BLaER1 treated with 17β-estradiol and CSF1 and Interleukin-3, amounts not matched to agents 10 nM and 100 nM (cell line): ENCODE measurements around the gene TMEM74B.

Experiments used
- H3K27ac ChIP-seq, 11 experiments: shearing (Covaris generic); formaldehyde crosslinking; 2 replicates each; pipeline ENCODE4 v1.8.1; 2022
- H3K27me3 ChIP-seq, 11 experiments: shearing (Covaris generic); formaldehyde crosslinking; 2 replicates each; pipeline ENCODE4 v1.8.1; 2022
- H3K36me3 ChIP-seq, 11 experiments: shearing (Covaris generic); formaldehyde crosslinking; 2 replicates each; pipeline ENCODE4 v1.8.1; 2022
- H3K4me1 ChIP-seq, 10 experiments: shearing (Covaris generic); formaldehyde crosslinking; 2 replicates each; pipeline ENCODE4 v1.8.1; 2022
- H3K4me2 ChIP-seq, 11 experiments: shearing (Covaris generic); formaldehyde crosslinking; 2 replicates each; pipeline ENCODE4 v1.8.1; 2022
- H3K4me3 ChIP-seq, 10 experiments: shearing (Covaris generic); formaldehyde crosslinking; 2 replicates each; pipeline ENCODE4 v1.8.1; 2022
- H3K9ac ChIP-seq, 11 experiments: shearing (Covaris generic); formaldehyde crosslinking; 2 replicates each; pipeline ENCODE4 v1.8.1; 2022
- H3K9me3 ChIP-seq, 11 experiments: shearing (Covaris generic); formaldehyde crosslinking; replicated peaks in 1 of 11; 2 replicates each; pipeline ENCODE4 v1.8.1; 2022
- H4K20me1 ChIP-seq, 11 experiments: shearing (Covaris generic); formaldehyde crosslinking; 2 replicates each; pipeline ENCODE4 v1.8.1; 2022
- Cebpa-rat ChIP-seq, 11 experiments: shearing (Covaris generic); IDR thresholded peaks; 2 replicates each; pipeline ENCODE4 v1.8.1; 2022

The TMEM74B gene

DNA sequence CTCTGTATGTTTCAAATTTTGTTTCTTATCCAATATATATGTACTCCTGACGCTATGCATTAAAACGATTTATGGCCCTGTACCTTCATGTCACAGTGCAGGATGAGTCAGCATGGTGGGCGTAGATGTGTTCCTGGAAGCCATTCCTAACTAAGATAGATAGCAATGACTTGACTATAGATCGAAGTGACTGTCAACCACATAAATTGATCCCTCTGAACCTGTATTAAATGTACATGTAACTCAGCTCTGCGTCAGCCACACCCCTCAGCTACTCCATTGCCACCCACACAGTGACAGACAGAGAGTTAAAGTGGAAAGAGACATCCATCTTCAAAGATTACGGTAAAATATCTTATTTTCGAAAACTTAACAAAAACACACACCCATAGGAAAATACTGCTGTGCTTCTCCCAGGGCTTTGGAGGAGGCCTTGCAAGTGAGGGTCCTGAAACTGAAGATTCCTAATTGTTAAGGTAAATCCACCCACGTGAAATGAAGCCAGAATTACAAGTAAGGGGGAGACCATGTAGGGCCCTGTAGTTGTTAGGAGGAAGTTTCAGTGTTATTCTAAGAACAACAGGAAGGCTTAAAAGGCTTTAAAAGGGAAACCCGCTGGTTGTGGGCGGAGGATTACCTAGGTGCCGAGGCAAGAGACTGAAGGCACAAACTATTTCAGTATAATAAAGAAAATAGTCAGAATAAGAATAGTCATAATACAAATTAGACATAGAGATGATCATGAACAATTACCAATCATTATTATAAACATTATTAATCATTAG lies 30.8 kb upstream of the TMEM74B start:
- Histone ChIP-seq H3K27ac (no peak overlapping the region), H3K9me3 (no peaks in the 10 kb centered on the region), H3K4me2 (peak overlapping the region; percentile 20 to 55 (median 45); a peak in 21 of 22 replicates), H3K4me1 (peaks cover 6 to 11% (median 9%) of the 10 kb centered on the region in 10 experiments; a peak in 14 of 20 replicates), H3K27me3 (no peaks in the 10 kb centered on the region), H3K36me3 (no peaks in the 10 kb centered on the region), H4K20me1 (no peaks in the 10 kb centered on the region; a peak in 1 of 22 replicates), H3K4me3 (no peak overlapping the region), H3K9ac (no peak overlapping the region)
- TF ChIP-seq Cebpa-rat (IDR thresholded peaks at IDR 0.05) = no peak

DNA sequence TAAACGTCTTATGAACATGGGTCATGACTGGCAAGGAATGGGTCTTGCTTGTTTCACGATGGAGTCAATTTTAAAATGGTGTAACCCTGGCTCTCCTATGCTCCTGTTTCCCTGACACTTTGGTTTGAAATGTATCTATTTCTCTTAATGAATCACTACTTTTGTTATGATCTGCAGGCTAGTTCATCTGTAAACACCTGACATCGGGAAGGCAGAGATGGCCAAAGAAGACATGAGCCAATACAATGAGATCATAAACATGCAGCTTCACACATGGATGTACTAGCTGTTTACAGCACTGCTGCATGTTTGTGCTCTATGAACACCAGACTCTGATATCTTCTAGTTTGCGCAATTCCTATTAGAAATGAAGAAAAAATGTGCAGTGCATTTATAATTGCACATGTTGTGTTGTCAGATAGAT lies 30.1 kb upstream of the TMEM74B start:
- H3K27ac ChIP-seq = no peak overlapping the region
- no peaks in the 10 kb centered on the region for H3K27me3 ChIP-seq
- no peaks in the 10 kb centered on the region; a peak in 1 of 22 replicates for H4K20me1 ChIP-seq
- no peaks in the 10 kb centered on the region for H3K9me3 ChIP-seq
- peaks cover 6 to 11% (median 9%) of the 10 kb centered on the region in 10 experiments; a peak in 14 of 20 replicates for H3K4me1 ChIP-seq
- no peak overlapping the region for H3K9ac ChIP-seq
- no peak overlapping the region for H3K4me2 ChIP-seq
- H3K4me3 ChIP-seq = no peak overlapping the region
- no peaks in the 10 kb centered on the region for H3K36me3 ChIP-seq
- TF ChIP-seq Cebpa-rat (IDR thresholded peaks at IDR 0.05) = no peak

DNA sequence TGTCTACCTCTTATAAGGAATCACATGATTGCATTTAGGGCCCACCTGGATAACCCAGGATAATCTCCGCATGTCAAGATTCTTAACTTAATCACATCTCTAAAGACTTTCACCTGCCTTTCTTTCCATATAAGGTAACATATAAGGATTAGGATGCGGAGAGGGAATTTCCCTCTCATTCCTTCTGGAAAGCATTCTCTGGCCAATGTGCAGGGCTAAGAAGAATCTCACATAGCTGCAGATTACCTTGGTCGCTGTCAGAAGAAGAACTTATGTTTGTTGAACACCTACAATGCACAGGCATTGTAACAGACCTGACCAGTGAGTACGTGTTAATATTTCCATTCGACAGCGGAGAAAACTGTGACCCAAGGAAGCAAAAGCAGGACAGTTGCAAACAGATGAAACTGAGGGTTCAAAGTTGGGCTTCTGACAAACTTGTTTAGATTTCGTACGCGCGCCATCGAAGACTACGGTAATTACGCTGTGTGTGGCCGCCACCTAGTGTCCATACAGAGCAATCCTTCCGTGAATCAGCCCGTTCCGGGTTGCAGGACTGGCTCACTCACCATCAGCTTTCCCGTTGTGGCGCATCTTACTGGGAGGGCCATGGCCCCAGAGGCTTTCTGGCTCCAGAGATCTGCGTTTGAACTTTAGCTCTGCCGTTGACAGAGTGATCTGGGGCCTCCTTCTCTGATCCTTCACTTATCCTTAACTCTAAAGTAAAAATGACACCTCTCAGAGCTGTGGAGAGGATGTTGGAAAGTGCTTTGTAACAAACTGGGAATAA lies 28.0 kb upstream of the TMEM74B start:
- Histone ChIP-seq H3K4me2 (peak overlapping the region in 3 of 11 experiments; percentile 8 to 14 (median 9); a peak in 1 of 22 replicates), H3K4me3 (no peak overlapping the region), H3K9ac (no peak overlapping the region), H3K9me3 (no peaks in the 10 kb centered on the region), H3K4me1 (peaks cover 6 to 11% (median 9%) of the 10 kb centered on the region in 10 experiments; a peak in 14 of 20 replicates), H3K27me3 (no peaks in the 10 kb centered on the region), H3K27ac (no peak overlapping the region), H4K20me1 (no peaks in the 10 kb centered on the region; a peak in 1 of 22 replicates), H3K36me3 (no peaks in the 10 kb centered on the region)
- no peak for TF ChIP-seq Cebpa-rat (IDR thresholded peaks at IDR 0.05)

DNA sequence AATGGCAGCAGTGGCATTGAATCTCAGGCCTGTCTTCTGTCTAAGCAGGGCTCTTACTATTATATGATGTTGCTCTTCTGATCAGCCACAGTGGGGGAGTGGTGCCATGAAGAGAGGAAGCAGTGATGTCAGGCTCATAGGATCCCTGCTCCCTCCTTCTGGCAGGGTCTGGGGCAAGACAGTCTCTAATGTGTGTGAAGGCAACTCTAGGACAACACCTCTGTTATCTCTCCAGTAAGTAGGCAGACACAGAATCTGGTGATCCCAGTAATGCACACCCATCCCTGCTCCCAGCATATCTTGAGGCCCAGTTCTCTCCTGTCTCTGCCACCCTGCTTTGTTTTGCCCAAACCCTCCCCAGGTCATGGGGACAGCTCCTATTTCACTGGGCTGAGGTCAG lies 27.2 kb upstream of the TMEM74B start:
- Histone ChIP-seq H3K9ac (no peak overlapping the region), H4K20me1 (no peaks in the 10 kb centered on the region; a peak in 1 of 22 replicates), H3K4me3 (no peak overlapping the region), H3K4me1 (peaks cover 6 to 11% (median 9%) of the 10 kb centered on the region in 10 experiments; a peak in 14 of 20 replicates), H3K27me3 (no peaks in the 10 kb centered on the region), H3K36me3 (no peaks in the 10 kb centered on the region), H3K4me2 (no peak overlapping the region), H3K27ac (no peak overlapping the region), H3K9me3 (no peaks in the 10 kb centered on the region)
- TF ChIP-seq Cebpa-rat (IDR thresholded peaks at IDR 0.05) = no peak

DNA sequence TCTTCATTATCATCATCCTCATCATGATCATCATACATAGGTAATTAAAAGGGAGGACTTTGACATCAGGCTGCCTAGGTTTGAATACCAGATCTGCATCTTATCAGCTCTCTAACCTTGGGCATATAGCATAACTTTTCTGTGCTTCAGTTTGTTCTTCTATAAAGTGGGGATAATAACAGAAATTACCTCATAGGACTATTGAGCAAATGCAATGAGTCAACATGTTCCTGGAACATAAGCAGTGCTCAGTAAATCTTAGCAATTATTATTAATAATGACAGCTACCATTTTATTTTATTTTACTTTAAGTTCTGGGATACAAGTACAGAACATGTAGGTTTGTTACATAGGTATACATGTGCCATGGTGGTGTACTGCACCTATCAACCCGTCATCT lies 25.7 kb upstream of the TMEM74B start:
- H3K36me3 ChIP-seq = no peaks in the 10 kb centered on the region
- H3K9ac ChIP-seq = no peak overlapping the region
- no peak overlapping the region for H3K27ac ChIP-seq
- no peaks in the 10 kb centered on the region for H3K9me3 ChIP-seq
- H3K4me2 ChIP-seq = no peak overlapping the region
- no peak overlapping the region for H3K4me3 ChIP-seq
- H4K20me1 ChIP-seq = no peaks in the 10 kb centered on the region; a peak in 1 of 22 replicates
- TF ChIP-seq Cebpa-rat (IDR thresholded peaks at IDR 0.05) = no peak
- no peaks in the 10 kb centered on the region for H3K27me3 ChIP-seq
- peaks cover 1 to 3% (median 2%) of the 10 kb centered on the region in 10 experiments; a peak in 13 of 20 replicates for H3K4me1 ChIP-seq

DNA sequence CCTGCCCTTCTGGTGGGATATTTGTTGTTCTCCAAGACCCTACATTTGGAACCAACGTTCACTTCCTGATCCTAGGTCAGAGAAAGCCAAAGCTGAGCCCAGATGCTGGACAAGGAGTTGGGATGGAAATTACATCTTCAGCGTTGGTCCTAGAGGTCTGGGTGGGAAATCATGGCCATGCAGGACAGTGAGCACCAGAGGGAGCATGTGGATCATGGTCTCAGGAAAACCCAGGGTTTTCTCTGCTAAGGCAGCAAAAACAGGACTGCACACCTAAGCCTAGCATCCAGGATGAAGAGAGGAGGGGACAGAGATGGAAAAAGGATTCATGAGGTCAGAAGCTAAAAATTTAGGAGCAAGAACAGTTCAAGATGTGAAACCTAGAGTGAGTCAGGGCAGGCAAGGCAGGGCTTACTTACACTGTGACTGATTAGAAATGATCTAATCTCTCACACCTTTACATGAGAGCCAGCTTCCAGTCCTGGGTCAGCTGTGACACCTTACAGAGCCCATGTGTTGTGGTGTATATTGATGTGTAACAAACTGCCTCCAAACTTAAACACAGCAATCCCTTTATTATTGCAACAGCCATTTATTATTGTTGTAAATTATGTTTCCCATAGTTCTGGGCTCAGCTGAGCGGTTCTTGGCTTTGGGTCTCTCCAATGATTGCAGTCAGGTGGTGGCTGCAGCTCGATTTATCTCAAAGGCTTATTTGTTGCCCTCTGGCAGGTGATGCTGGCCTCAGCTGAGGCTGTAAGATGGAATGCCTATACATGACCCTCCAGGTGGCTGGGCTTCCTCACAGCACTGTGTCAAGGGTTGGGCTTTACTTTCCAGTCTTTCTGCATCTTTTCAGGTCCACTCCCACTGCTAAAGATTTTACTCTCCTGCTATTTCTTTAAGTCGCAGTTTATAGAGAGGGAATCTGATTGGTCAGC lies 24.9 kb upstream of the TMEM74B start:
- Histone ChIP-seq H3K4me3 (no peak overlapping the region), H3K4me2 (no peak overlapping the region), H4K20me1 (no peaks in the 10 kb centered on the region; a peak in 1 of 22 replicates), H3K36me3 (no peaks in the 10 kb centered on the region), H3K27ac (no peak overlapping the region), H3K9ac (no peak overlapping the region), H3K4me1 (no peaks in the 10 kb centered on the region), H3K27me3 (no peaks in the 10 kb centered on the region), H3K9me3 (no peaks in the 10 kb centered on the region)
- TF ChIP-seq Cebpa-rat (IDR thresholded peaks at IDR 0.05) = no peak

DNA sequence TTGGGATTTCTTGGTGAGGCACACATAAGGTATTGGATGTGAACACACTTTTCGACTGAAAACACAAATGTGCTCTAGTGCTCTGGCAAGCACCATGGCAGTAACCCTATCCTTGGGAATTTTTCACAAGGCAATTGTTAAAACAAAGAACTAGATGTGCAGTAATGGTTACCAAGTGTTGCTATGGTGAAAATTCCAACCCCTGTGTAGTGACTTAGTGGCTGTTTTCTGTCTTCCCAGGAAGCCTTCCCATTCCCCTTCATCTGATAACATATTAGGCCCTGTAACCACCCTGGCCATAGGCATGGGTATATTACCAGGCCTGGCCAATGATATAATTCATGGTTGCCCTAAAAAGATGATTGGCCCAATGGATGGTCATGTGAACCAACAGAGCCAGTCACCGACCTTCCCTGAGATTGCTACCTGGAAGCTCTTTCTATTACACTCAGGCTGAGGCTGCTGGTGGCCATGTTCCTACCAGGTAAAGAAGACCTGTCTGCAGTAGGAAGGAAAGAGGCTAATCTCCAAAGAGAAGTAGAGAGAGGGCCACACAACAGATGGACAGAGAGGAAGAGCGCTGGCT lies 22.6 kb upstream of the TMEM74B start:
- H3K27ac ChIP-seq = no peak overlapping the region
- TF ChIP-seq Cebpa-rat (IDR thresholded peaks at IDR 0.05) = no peak
- H3K36me3 ChIP-seq = no peaks in the 10 kb centered on the region
- H3K27me3 ChIP-seq = no peaks in the 10 kb centered on the region
- H3K9me3 ChIP-seq = no peaks in the 10 kb centered on the region
- peaks cover 0 to 8% (median 2%) of the 10 kb centered on the region in 10 experiments; a peak in 3 of 20 replicates for H3K4me1 ChIP-seq
- H3K9ac ChIP-seq = no peak overlapping the region
- no peak overlapping the region for H3K4me2 ChIP-seq
- H3K4me3 ChIP-seq = no peak overlapping the region
- H4K20me1 ChIP-seq = no peaks in the 10 kb centered on the region; a peak in 1 of 22 replicates

DNA sequence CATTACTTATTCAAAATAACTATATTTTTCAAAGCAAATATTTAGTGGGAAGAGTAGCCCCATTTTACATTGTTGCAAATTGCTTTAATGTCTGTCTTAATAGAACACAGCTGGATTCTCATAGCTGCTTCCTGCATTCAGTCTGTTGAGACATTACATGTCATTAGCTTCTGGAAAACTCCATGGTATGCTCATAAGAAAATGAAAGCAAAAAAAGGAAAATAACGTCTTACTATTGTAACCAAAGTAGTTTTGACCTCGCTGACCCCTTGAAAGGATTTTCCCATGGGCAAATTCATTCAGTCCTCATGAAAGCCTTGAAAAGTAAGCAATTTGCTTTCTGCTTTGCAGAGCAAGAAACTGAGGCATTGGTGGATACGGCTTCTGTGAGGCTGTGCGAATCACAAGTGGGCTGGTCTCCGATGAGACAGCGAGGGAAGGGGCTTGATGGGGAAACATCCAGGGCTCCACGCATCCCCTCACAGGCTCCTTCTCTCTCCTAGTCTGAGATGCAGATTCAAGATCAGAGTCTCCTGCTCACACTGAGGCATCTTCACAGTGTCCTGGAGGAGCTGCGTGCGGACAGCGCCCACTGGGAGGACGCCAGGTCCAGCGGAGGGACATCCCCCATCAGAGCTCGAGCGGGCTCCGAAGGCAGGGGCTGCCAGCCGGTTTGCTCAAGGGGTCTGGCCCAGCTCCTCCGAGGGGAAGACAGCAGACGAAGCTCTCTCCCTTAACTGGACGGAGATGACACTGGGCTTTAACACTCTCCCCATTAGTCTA lies 21.8 kb upstream of the TMEM74B start:
- Histone ChIP-seq H4K20me1 (no peaks in the 10 kb centered on the region), H3K27me3 (no peaks in the 10 kb centered on the region), H3K9me3 (no peaks in the 10 kb centered on the region), H3K4me3 (no peak overlapping the region), H3K4me1 (peaks cover 0 to 8% (median 2%) of the 10 kb centered on the region in 10 experiments; a peak in 3 of 20 replicates), H3K36me3 (no peaks in the 10 kb centered on the region), H3K27ac (no peak overlapping the region), H3K9ac (no peak overlapping the region), H3K4me2 (no peak overlapping the region)
- no peak for TF ChIP-seq Cebpa-rat (IDR thresholded peaks at IDR 0.05)
